Testis (tissue), 3 donors: Measurements from ENCODE around the gene PBX1. TPM values are rescaled to one million over a fixed set of nuclear protein-coding genes. Genes with fewer than 3 reads are reported as not detected.
A peak's percentile ranks its signal among the peaks of the same experiment; 100 is the strongest.

Source experiments
- DNase-seq: peaks from one replicate; pipeline ENCODE4 v3.0.0-alpha.2; 2019
- H3K27ac ChIP-seq, 2 donors: fragments of 200-600 bp; sonication (generic); one replicate each; pipeline ENCODE4 v1.5.1; 2019
- H3K27me3 ChIP-seq: fragments of 200-600 bp; sonication (generic); one replicate; pipeline ENCODE4 v1.5.1; 2019
- H3K36me3 ChIP-seq: fragments of 200-600 bp; sonication (generic); one replicate; pipeline ENCODE4 v1.5.1; 2017; ENCODE audit warnings: low read depth; ENCODE audit errors: missing control alignments
- H3K4me1 ChIP-seq: fragments of 200-600 bp; sonication (generic); one replicate; pipeline ENCODE4 v1.5.1; 2019
- H3K4me3 ChIP-seq, 2 donors: fragments of 200-600 bp; sonication (generic); one replicate each; pipeline ENCODE4 v1.5.1; 2017 to 2019
- H3K9me3 ChIP-seq: fragments of 200-600 bp; sonication (generic); one replicate; pipeline ENCODE4 v1.5.1; 2017
- POLR2A ChIP-seq: fragments of 450-650 bp; IDR thresholded peaks from one replicate; pipeline ENCODE4 v1.6.1; 2017; ENCODE audit warnings: antibody characterized with exemption, mild to moderate bottlenecking, moderate library complexity
- WGBS, 2 donors: methylation state at CpG; one replicate each; pipeline ENCODE4 v1.1.5; 2018; 5-methylcytosine and 5-hydroxymethylcytosine counted together
- intact Hi-C: fragments of 100-400 bp; cut with DNase I; formaldehyde crosslinking; loops from one replicate; pipeline ENCODE4 v1.15.1; 2023; ENCODE audit warnings: low total_unique reads
- polyA plus RNA-seq: library from polyadenylated mRNA; stranded (reverse); fragments of 350-450 nt; fragmentation: Illumina TruSeq; extraction: RNeasy Lipid Tissue Mini Kit (QIAGEN cat#74804); gene quantifications from one replicate; pipeline ENCODE4 v1.2.3, GENCODE V29; 2014; ENCODE audit warnings: low read depth, low replicate concordance; ENCODE audit not compliant: insufficient read depth
- total RNA-seq, 2 donors: library from RNA; depleted of rRNA; stranded (reverse); fragments of >200 nt; gene quantifications; one replicate each; pipeline ENCODE4 v1.2.3, GENCODE V29; 2016
- TF ChIP-seq, protein P1 (sequence below), 3 experiments: fragments of 450-650 bp in 2 of 3; fragments of 200-600 bp in 1 of 3; sonication (generic) in 1 of 3; IDR thresholded peaks; one replicate each; pipeline ENCODE4 v1.5.1; 2016 to 2019; ENCODE audit warnings: antibody characterized with exemption in 3 of 3, mild to moderate bottlenecking in 2 of 3, moderate library complexity in 1 of 3

Gene PBX1
- total and polyA plus RNA-seq, 3 donors from 2014 or later, result 20.2 to 25.0 (median 20.3) TPM

DNA sequence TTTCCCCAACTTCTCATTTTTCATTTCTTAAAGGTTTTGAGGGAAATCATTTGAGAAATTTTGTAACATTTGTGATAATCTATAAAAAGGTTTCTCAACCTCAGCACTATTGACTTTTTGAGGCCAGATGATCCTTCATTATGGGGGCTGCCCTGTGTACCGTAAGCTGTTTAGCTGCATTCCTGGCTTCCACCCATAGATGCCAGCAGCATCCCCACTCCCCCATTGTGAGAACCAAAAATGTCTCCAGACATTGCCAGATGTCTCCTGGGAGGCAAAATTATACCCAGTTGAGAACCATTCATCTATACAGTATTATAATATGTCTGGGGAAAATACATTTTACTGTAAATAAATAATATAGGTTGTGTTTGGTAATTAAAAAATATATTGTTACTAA lies 146.0 kb downstream of the PBX1 start:
- Histone ChIP-seq H3K4me3 (no peak overlapping the region), H3K36me3 (no peaks in the 10 kb centered on the region), H3K27me3 (no peaks in the 10 kb centered on the region), H3K27ac (no peak overlapping the region), H3K4me1 (peaks cover 27% of the 10 kb centered on the region), H3K9me3 (no peaks in the 10 kb centered on the region)
- TF ChIP-seq, protein P1, sequence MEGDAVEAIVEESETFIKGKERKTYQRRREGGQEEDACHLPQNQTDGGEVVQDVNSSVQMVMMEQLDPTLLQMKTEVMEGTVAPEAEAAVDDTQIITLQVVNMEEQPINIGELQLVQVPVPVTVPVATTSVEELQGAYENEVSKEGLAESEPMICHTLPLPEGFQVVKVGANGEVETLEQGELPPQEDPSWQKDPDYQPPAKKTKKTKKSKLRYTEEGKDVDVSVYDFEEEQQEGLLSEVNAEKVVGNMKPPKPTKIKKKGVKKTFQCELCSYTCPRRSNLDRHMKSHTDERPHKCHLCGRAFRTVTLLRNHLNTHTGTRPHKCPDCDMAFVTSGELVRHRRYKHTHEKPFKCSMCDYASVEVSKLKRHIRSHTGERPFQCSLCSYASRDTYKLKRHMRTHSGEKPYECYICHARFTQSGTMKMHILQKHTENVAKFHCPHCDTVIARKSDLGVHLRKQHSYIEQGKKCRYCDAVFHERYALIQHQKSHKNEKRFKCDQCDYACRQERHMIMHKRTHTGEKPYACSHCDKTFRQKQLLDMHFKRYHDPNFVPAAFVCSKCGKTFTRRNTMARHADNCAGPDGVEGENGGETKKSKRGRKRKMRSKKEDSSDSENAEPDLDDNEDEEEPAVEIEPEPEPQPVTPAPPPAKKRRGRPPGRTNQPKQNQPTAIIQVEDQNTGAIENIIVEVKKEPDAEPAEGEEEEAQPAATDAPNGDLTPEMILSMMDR (IDR thresholded peaks at IDR 0.05), result no peak
- no peak for TF ChIP-seq POLR2A
- no peak for DNase-seq
- intact Hi-C loops, result no loop called here
- 75 to 77% methylated on average over 1 of the region's 1 CpG for WGBS, 2 donors

DNA sequence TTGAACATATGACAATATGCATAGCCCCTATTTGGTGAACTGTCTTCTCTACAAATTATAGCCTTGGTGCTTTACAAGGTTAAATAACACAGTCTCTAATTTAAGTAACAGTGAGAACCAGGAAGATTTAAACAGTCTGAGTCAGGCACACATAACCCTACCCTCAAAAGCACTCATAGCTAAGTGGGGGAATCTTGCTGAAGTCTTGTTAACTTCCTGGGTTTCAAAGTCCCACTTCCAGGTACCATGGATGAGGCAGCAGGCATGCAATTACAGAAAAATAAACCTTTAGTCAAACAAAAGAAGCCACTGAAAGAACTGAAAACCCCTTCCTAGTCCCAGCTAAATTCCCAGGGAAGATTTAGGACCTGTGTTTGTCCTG lies 147.6 kb downstream of the PBX1 start:
- TF ChIP-seq, protein P1 (IDR thresholded peaks at IDR 0.05), result no peak
- no peak for TF ChIP-seq POLR2A
- H3K9me3 ChIP-seq, result no peaks in the 10 kb centered on the region
- intact Hi-C loops, result no loop called here
- peak overlapping the region in 1 of 2 donors; percentile 60 for H3K27ac ChIP-seq
- no peaks in the 10 kb centered on the region for H3K27me3 ChIP-seq
- DNase-seq, result no peak
- no peak overlapping the region for H3K4me3 ChIP-seq
- no peaks in the 10 kb centered on the region for H3K36me3 ChIP-seq
- peaks cover 29% of the 10 kb centered on the region for H3K4me1 ChIP-seq

DNA sequence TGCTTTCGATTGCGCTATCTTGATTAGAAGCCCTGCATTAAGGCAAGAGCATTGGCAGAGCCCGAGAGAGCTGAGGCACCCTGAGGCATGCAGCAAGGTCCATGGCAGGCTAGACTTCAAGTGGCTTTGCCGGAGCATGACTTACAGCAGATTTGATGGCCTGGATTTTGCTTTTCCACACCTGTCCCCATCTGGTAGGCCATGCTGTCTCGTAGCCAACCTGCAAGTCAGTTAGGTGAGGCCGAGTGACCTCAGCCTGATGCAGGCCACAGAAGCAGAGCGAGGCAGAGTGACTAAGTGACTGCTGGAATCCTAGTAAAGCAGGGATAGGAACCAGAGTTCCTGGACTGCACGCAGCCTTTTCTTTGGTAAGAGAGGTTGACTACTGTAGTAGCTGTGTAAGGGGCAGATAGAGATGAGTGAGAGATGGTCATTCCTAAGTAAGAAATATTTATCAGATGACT lies 148.9 kb downstream of the PBX1 start:
- Histone ChIP-seq H3K4me1 (peaks cover 38% of the 10 kb centered on the region), H3K27me3 (no peaks in the 10 kb centered on the region), H3K4me3 (no peak overlapping the region), H3K9me3 (no peaks in the 10 kb centered on the region), H3K36me3 (no peaks in the 10 kb centered on the region), H3K27ac (peak overlapping the region in 1 of 2 donors; percentile 60)
- intact Hi-C loops, result no loop called here
- TF ChIP-seq POLR2A, result no peak
- TF ChIP-seq, protein P1 (IDR thresholded peaks at IDR 0.05), result no peak
- 80 to 87% methylated on average over 7 to 8 of the region's 8 CpGs for WGBS, 2 donors
- DNase-seq, result no peak

DNA sequence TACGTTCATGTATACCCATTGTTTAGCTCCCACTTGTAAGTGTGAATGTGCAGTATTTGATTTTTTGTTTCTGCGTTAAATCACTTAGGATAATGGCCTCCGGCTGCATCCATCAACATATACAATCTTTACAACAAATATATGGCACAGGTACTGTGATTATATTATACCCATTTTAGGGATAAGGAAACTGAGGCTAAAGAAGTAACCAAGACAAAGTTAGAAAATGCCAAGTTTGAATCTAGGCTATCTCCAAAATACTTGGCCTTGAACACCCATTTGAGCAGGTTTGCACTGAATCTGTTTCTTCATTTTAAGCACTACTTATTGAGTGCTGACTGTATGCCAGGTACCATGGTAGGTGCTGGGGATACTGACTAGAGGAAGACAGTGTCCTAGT lies 149.6 kb downstream of the PBX1 start:
- TF ChIP-seq POLR2A, result no peak
- TF ChIP-seq, protein P1 (IDR thresholded peaks at IDR 0.05), result no peak
- Histone ChIP-seq H3K9me3 (no peaks in the 10 kb centered on the region), H3K4me3 (no peak overlapping the region), H3K4me1 (peaks cover 42% of the 10 kb centered on the region), H3K27me3 (no peaks in the 10 kb centered on the region), H3K27ac (no peak overlapping the region), H3K36me3 (no peaks in the 10 kb centered on the region)
- DNase-seq, result no peak
- 94 to 100% methylated on average over 3 of the region's 3 CpGs for WGBS, 2 donors
- intact Hi-C loops, result no loop called here

DNA sequence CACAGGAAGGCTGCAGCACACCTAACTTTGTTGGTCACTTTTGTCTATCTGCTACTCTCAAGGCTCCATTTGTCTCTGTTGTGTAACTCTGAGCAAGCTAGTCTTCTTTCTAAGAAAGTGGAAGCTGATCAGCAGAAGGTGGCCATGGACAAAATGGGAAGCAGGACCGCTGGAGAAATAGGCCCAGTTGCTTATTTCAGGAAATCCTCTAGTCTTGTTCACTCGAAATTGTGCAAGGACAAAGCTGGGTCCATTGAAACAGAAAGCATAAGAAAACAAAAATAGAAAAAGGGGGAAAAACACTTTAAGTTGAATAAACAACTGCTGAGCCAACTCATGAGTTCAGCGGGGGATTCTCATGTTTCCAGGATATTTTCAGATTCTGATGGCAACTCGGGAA lies 150.1 kb downstream of the PBX1 start:
- H3K4me1 ChIP-seq, result peaks cover 42% of the 10 kb centered on the region

More for the DNA sequence above, 150.1 kb downstream of the PBX1 start:
- 54 to 56% methylated on average over 4 of the region's 4 CpGs for WGBS, 2 donors
- Histone ChIP-seq H3K36me3 (no peaks in the 10 kb centered on the region), H3K27ac (no peak overlapping the region), H3K4me3 (no peak overlapping the region), H3K27me3 (no peaks in the 10 kb centered on the region), H3K9me3 (no peaks in the 10 kb centered on the region)
- no peak for TF ChIP-seq POLR2A
- TF ChIP-seq, protein P1 (IDR thresholded peaks at IDR 0.05), result no peak
- no peak for DNase-seq
- intact Hi-C loops, result no loop called here
